ENCODE data around the gene CFDP1.

GRCh38 chr16:75343941-75344340 is 89.4 kb downstream of the CFDP1 start:
- no peak for TF ChIP-seq EZH2 (optimal IDR thresholded peaks at IDR 0.05; ENCODE audit: low read depth, low read length)
- TF ChIP-seq CTCF (IDR thresholded peaks at IDR 0.05; ENCODE audit: low read length) = no peak
- TF ChIP-seq EZH2phosphoT487 (IDR thresholded peaks at IDR 0.05; ENCODE audit: low read length) = no peak

Measured in MM.1S (cell line).